HG02981 (cell line): ENCODE results near the gene RXRA.

ENCODE experiments used
- ATAC-seq: cut with Tn5 transposase; IDR thresholded peaks from one replicate; pipeline ENCODE4 v1.9.1; 2021; ENCODE audit warnings: mild to moderate bottlenecking, moderate library complexity; ENCODE audit not compliant: unreplicated experiment

The RXRA gene

GRCh38 chr9:134427153-134427782 lies 101.0 kb downstream of the RXRA start:
- ATAC-seq, result no peak

- ATAC-seq, result no peak
These were observed 102.3 kb downstream of the RXRA start for GRCh38 chr9:134428559-134428958.

- no peak for ATAC-seq
These were observed 102.8 kb downstream of the RXRA start for GRCh38 chr9:134429007-134429406.

- no peak for ATAC-seq
These were observed 103.2 kb downstream of the RXRA start for GRCh38 chr9:134429481-134429880.

GRCh38 chr9:134431095-134431494 lies 104.8 kb downstream of the RXRA start:
- no peak for ATAC-seq

- ATAC-seq, result no peak
These were observed 105.4 kb downstream of the RXRA start for GRCh38 chr9:134431626-134432025.

- ATAC-seq, result no peak
These were observed 106.2 kb downstream of the RXRA start for GRCh38 chr9:134432471-134432870.

GRCh38 chr9:134433101-134433500 lies 106.8 kb downstream of the RXRA start:
- no peak for ATAC-seq

- no peak for ATAC-seq
These were observed 107.9 kb downstream of the RXRA start for GRCh38 chr9:134433909-134434882.

GRCh38 chr9:134434894-134435506 lies 108.7 kb downstream of the RXRA start:
- no peak for ATAC-seq

GRCh38 chr9:134435550-134436378 lies 109.5 kb downstream of the RXRA start:
- no peak for ATAC-seq

- no peak for ATAC-seq
These were observed 110.1 kb downstream of the RXRA start for GRCh38 chr9:134436379-134436762.

GRCh38 chr9:134436911-134437310 lies 110.7 kb downstream of the RXRA start:
- no peak for ATAC-seq

- ATAC-seq, result no peak
These were observed 111.3 kb downstream of the RXRA start for GRCh38 chr9:134437403-134438194.

GRCh38 chr9:134438195-134438788 lies 112.0 kb downstream of the RXRA start:
- ATAC-seq, result no peak

- ATAC-seq, result no peak
These were observed 113.1 kb downstream of the RXRA start for GRCh38 chr9:134439368-134439784.

GRCh38 chr9:134440636-134441226 lies 114.5 kb downstream of the RXRA start:
- no peak for ATAC-seq

- no peak for ATAC-seq
These were observed 115.2 kb downstream of the RXRA start for GRCh38 chr9:134441227-134442084.
